ENCODE results near the gene NES.

NES gene

DNA sequence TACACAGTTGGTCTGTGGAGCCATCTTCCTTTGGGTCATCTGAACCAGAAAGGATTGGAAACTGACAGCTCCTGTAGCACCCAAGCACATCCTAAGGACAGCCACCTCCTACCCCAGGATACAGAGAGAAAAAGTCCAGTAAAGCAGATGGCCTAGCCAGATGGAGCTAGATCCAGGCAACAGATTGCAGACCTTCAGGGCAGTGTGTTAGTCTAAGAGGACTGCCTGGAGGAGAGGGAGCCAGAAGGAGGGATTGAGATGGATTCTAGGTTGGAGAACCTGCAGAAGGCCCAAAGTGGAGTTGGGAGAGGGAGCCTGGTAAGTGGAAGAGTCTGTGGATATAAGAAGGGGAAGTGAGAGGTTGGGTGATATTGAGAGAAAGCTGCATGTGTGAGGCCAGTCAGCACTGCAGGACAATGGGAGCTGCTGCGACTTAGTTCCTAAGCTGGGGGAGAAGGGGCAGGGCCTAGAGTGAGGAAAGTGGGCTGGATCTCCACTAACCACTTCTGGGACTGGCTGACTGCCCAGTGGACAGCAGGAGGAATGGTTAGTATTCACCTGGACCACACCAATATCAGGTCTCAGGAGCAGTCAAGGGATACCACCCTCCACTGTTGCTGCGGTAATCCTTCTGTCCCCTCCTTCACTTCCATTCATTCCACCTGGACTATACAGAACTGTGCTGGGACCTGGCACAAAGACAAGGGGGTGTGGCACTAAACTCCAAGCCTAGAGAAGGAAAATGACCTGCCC is 21.9 kb downstream of the NES start:
- TF ChIP-seq POLR2A (IDR thresholded peaks at IDR 0.05; ENCODE audit: extremely low read depth, insufficient read length), result no peak
- TF ChIP-seq, protein P1, sequence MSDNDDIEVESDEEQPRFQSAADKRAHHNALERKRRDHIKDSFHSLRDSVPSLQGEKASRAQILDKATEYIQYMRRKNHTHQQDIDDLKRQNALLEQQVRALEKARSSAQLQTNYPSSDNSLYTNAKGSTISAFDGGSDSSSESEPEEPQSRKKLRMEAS (IDR thresholded peaks at IDR 0.05; ENCODE audit: low read depth, low read length), result no peak
- no peak for TF ChIP-seq MYC (IDR thresholded peaks at IDR 0.05; ENCODE audit: low read depth, low read length)
- TF ChIP-seq, protein P2, sequence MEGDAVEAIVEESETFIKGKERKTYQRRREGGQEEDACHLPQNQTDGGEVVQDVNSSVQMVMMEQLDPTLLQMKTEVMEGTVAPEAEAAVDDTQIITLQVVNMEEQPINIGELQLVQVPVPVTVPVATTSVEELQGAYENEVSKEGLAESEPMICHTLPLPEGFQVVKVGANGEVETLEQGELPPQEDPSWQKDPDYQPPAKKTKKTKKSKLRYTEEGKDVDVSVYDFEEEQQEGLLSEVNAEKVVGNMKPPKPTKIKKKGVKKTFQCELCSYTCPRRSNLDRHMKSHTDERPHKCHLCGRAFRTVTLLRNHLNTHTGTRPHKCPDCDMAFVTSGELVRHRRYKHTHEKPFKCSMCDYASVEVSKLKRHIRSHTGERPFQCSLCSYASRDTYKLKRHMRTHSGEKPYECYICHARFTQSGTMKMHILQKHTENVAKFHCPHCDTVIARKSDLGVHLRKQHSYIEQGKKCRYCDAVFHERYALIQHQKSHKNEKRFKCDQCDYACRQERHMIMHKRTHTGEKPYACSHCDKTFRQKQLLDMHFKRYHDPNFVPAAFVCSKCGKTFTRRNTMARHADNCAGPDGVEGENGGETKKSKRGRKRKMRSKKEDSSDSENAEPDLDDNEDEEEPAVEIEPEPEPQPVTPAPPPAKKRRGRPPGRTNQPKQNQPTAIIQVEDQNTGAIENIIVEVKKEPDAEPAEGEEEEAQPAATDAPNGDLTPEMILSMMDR (IDR thresholded peaks at IDR 0.05; ENCODE audit: low read depth, low read length), result no peak
- no peak for DNase-seq (ENCODE audit: low read depth)
- H3K4me3 ChIP-seq (ENCODE audit: low read depth, low read length), result no peak overlapping the region

DNA sequence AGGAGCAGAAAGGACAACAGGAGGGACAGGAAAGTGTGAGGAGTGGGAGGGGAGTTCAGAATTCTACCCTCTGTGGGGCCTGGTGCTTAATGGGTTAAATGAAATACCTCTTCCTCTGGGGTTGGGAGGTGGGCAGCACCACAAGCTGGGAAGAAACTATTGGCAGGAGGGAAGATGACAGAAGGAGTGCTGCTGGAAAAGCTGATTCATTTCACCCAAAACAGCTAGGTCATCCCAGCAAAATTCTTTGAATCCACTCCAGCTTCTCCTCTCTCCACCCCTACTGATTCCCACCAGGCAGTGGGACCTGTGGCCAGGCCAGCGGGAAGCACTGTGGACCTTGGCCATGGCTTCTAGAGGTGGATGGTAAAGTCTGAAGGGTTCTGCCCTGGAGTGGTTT is 22.5 kb downstream of the NES start:
- H3K4me3 ChIP-seq (ENCODE audit: low read depth, low read length), result no peak overlapping the region
- no peak for DNase-seq (ENCODE audit: low read depth)
- TF ChIP-seq, protein P1 (IDR thresholded peaks at IDR 0.05; ENCODE audit: low read depth, low read length), result no peak
- TF ChIP-seq POLR2A (IDR thresholded peaks at IDR 0.05; ENCODE audit: extremely low read depth, insufficient read length), result no peak
- no peak for TF ChIP-seq MYC (IDR thresholded peaks at IDR 0.05; ENCODE audit: low read depth, low read length)
- TF ChIP-seq, protein P2 (IDR thresholded peaks at IDR 0.05; ENCODE audit: low read depth, low read length), result no peak

DNA sequence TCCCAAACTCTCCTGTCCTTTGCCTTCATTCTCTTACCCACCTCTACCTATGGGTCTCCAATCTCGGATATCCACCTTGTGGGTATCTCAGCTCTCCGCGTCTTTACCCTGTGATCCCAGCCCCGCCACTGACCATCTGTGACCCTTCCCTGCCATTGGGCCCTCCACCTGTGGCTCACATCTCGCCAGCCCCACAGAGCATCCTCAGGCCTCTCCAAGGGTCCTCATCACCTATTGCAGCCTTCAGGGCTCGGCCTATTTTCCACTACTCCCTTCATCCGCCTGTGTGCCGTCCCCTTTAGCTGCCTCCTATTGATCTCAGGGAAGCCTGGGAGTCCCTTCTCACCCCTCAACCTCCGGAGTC is 24.2 kb downstream of the NES start:
- TF ChIP-seq MYC (IDR thresholded peaks at IDR 0.05; ENCODE audit: low read depth, low read length), result no peak
- TF ChIP-seq, protein P2 (IDR thresholded peaks at IDR 0.05; ENCODE audit: low read depth, low read length), result no peak
- TF ChIP-seq, protein P1 (IDR thresholded peaks at IDR 0.05; ENCODE audit: low read depth, low read length), result no peak
- TF ChIP-seq POLR2A (IDR thresholded peaks at IDR 0.05; ENCODE audit: extremely low read depth, insufficient read length), result no peak

DNA sequence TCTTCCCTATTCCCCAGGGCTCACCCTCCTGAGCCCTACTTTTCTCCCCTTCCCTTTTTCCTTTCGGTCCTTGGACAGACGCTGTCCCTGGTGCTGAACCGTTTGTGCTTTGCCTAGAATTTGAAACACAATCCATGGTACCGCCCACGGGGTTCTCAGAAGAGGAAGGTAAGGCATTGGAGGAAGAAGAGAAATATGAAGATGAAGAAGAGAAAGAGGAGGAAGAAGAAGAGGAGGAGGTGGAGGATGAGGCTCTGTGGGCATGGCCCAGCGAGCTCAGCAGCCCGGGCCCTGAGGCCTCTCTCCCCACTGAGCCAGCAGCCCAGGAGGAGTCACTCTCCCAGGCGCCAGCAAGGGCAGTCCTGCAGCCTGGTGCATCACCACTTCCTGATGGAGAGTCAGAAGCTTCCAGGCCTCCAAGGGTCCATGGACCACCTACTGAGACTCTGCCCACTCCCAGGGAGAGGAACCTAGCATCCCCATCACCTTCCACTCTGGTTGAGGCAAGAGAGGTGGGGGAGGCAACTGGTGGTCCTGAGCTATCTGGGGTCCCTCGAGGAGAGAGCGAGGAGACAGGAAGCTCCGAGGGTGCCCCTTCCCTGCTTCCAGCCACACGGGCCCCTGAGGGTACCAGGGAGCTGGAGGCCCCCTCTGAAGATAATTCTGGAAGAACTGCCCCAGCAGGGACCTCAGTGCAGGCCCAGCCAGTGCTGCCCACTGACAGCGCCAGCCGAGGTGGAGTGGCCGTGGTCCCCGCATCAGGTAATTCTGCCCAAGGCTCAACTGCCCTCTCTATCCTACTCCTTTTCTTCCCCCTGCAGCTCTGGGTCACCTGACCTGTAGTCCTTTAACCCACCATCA is 24.8 kb downstream of the NES start:
- TF ChIP-seq POLR2A (IDR thresholded peaks at IDR 0.05; ENCODE audit: extremely low read depth, insufficient read length) (no peak), MYC (IDR thresholded peaks at IDR 0.05; ENCODE audit: low read depth, low read length) (no peak)
- TF ChIP-seq, protein P1 (IDR thresholded peaks at IDR 0.05; ENCODE audit: low read depth, low read length), result no peak; the same call in 1 of the 2 replicates
- TF ChIP-seq, protein P2 (IDR thresholded peaks at IDR 0.05; ENCODE audit: low read depth, low read length), result no peak
- DNase-seq (ENCODE audit: low read depth), result peak; percentile 56
- H3K4me3 ChIP-seq (ENCODE audit: low read depth, low read length), result no peak overlapping the region

More for the DNA sequence above, 24.2 kb downstream of the NES start:
- H3K4me3 ChIP-seq (ENCODE audit: low read depth, low read length), result no peak overlapping the region
- no peak for DNase-seq (ENCODE audit: low read depth)

DNA sequence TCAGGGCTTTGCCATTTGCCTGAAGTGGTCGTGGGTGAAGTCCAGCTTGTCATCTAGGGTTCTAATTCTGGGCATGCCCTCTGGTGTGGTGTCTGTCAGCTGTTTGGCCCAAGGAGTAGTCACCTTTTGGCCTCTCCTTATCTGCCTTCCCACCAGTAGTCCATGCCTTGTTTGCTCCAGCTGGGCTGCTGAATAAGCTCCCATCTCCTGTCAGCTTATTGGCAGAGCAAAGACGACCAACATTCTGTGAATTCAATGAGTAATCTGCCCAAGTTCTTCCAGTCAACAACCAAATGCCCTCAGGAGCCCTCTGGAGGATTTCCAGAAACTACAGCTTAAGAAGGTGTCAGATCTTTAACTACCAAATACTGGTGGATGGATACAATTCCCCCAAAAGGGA is 28.3 kb downstream of the NES start:
- DNase-seq (ENCODE audit: low read depth), result no peak
- no peak for TF ChIP-seq POLR2A (IDR thresholded peaks at IDR 0.05; ENCODE audit: extremely low read depth, insufficient read length)
- TF ChIP-seq MYC (IDR thresholded peaks at IDR 0.05; ENCODE audit: low read depth, low read length), result no peak
- TF ChIP-seq, protein P2 (IDR thresholded peaks at IDR 0.05; ENCODE audit: low read depth, low read length), result no peak
- TF ChIP-seq, protein P1 (IDR thresholded peaks at IDR 0.05; ENCODE audit: low read depth, low read length), result no peak
- no peak overlapping the region for H3K4me3 ChIP-seq (ENCODE audit: low read depth, low read length)
